K562 (cell line): ENCODE results near the gene NIFK.

ENCODE experiments used
- CHD4 ChIP-seq: fragments of 200-600 bp; sonication (generic); IDR thresholded peaks from 3 replicates; pipeline ENCODE4 v1.6.1; 2012; ENCODE audit warnings: low read depth, mild to moderate bottlenecking, mixed read lengths, low read length, inconsistent platforms; ENCODE audit not compliant: insufficient read depth, insufficient replicate concordance, poor library complexity, severe bottlenecking
- IRF2 ChIP-seq: sonication (generic); formaldehyde crosslinking; IDR thresholded peaks from 2 replicates; pipeline ENCODE4 v1.8.1; 2022; ENCODE audit warnings: mild to moderate bottlenecking, missing genetic modification reagents
- POLR2A ChIP-seq: fragments of 450-650 bp; conservative IDR thresholded peaks from 2 replicates; pipeline ENCODE4 v1.6.1; 2016
- RBM15 ChIP-seq: fragments of 200-400 bp; formaldehyde crosslinking; IDR thresholded peaks from 2 replicates; pipeline ENCODE4 v1.6.1; 2018; ENCODE audit warnings: mild to moderate bottlenecking, low read length, moderate library complexity; ENCODE audit not compliant: insufficient read depth
- SMARCC2 ChIP-seq: fragments of 450-650 bp; IDR thresholded peaks from 2 replicates; pipeline ENCODE4 v1.6.1; 2017; ENCODE audit warnings: antibody characterized with exemption, moderate library complexity, mild to moderate bottlenecking, low read depth
- STAG1 ChIP-seq: sonication (generic); formaldehyde crosslinking; IDR thresholded peaks from 2 replicates; pipeline ENCODE4 v1.5.0; 2020; ENCODE audit warnings: missing genetic modification reagents, borderline replicate concordance
- YY1 ChIP-seq, 3 experiments: IDR thresholded peaks; 2 replicates each; pipeline ENCODE4 v1.6.1; 2011; ENCODE audit warnings: low read length in 2 of 3, mild to moderate bottlenecking in 2 of 3, moderate library complexity in 2 of 3, borderline replicate concordance in 1 of 3, control low read depth in 1 of 3, low read depth in 1 of 3; ENCODE audit not compliant: insufficient read depth in 3 of 3, insufficient replicate concordance in 2 of 3, control insufficient read depth in 1 of 3, insufficient read length in 1 of 3; ENCODE audit errors: extremely low read depth in 1 of 3
- ZNF57 ChIP-seq: fragments of 450-650 bp; formaldehyde crosslinking; IDR thresholded peaks from 2 replicates; pipeline ENCODE4 v1.4.0; 2020; ENCODE audit warnings: mild to moderate bottlenecking, moderate library complexity
- TF ChIP-seq, protein P1 (sequence below): sonication (generic); formaldehyde crosslinking; IDR thresholded peaks from 2 replicates; pipeline ENCODE4 v1.8.0; 2022; ENCODE audit warnings: mild to moderate bottlenecking, missing genetic modification reagents
- TF ChIP-seq, protein P2 (sequence below), 3 experiments: IDR thresholded peaks in 2 of 3; conservative IDR thresholded peaks in 1 of 3; 2 replicates each; pipeline ENCODE4 v1.5.1; 2011 to 2012; ENCODE audit warnings: low read length in 3 of 3, mild to moderate bottlenecking in 3 of 3, control low read depth in 2 of 3, improper control_type of control experiment in 1 of 3, inconsistent platforms in 1 of 3, low read depth in 1 of 3, mixed read lengths in 1 of 3, moderate library complexity in 1 of 3; ENCODE audit not compliant: insufficient read depth in 2 of 3
- TF ChIP-seq, protein P3 (sequence below): sonication (generic); formaldehyde crosslinking; IDR thresholded peaks from 2 replicates; pipeline ENCODE4 v1.4.0; 2020; ENCODE audit warnings: mild to moderate bottlenecking, missing genetic modification reagents

DNA sequence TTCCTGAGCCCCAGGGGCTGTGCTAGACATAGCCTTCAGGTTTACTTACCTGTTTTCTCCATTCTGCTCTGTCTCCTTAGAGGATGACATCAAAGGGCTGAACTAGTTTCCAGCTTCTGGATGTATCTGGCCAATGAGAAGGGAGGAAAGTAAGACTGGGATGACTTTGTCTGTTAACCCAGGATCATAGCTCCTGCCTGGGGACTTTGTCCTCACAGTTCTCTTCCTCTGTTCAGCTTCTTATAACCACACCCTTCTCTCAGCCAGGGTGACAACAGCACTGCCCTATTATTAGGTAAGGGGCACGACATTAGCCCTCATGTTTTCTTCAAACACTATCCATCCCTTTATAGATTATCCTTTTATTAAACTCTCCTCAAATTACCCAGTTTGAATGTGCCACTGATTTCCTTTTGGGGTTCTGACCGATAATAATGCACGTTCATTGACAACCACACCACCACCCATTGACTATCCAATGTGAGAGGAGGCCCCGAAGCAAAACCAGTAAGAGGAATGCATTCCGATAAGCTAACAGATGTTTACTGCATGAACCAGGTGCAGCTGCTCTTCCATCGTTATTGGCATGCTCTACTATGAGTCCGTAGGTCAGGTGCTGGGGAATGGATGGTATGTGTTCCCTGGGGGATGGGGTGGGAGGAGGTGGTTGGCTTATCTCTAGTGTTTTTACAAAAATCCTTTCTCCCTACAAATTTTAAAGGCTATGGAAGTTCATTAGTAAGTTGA, 42.2 kb upstream of the NIFK start:
- TF ChIP-seq IRF2 (CRISPR knock-in tag) (no peak), STAG1 (CRISPR knock-in tag) (no peak), ZNF57 (no peak), POLR2A (no peak), CHD4 (no peak), YY1 (IDR thresholded peaks at IDR 0.05; ENCODE audit: borderline replicate concordance in 1 of 3, control insufficient read depth in 1 of 3, extremely low read depth in 1 of 3, insufficient read depth in 3 of 3, insufficient read length in 1 of 3, insufficient replicate concordance in 2 of 3, low read depth in 1 of 3, low read length in 2 of 3) (no peak), RBM15 (no peak), SMARCC2 (no peak)
- TF ChIP-seq, protein P1, sequence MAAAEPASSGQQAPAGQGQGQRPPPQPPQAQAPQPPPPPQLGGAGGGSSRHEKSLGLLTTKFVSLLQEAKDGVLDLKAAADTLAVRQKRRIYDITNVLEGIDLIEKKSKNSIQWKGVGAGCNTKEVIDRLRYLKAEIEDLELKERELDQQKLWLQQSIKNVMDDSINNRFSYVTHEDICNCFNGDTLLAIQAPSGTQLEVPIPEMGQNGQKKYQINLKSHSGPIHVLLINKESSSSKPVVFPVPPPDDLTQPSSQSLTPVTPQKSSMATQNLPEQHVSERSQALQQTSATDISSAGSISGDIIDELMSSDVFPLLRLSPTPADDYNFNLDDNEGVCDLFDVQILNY: no peak
- TF ChIP-seq, protein P2, sequence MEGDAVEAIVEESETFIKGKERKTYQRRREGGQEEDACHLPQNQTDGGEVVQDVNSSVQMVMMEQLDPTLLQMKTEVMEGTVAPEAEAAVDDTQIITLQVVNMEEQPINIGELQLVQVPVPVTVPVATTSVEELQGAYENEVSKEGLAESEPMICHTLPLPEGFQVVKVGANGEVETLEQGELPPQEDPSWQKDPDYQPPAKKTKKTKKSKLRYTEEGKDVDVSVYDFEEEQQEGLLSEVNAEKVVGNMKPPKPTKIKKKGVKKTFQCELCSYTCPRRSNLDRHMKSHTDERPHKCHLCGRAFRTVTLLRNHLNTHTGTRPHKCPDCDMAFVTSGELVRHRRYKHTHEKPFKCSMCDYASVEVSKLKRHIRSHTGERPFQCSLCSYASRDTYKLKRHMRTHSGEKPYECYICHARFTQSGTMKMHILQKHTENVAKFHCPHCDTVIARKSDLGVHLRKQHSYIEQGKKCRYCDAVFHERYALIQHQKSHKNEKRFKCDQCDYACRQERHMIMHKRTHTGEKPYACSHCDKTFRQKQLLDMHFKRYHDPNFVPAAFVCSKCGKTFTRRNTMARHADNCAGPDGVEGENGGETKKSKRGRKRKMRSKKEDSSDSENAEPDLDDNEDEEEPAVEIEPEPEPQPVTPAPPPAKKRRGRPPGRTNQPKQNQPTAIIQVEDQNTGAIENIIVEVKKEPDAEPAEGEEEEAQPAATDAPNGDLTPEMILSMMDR (IDR thresholded peaks at IDR 0.05 in 2 of 3, conservative IDR thresholded peaks at IDR 0.05 in 1 of 3; ENCODE audit: insufficient read depth in 2 of 3, low read depth in 1 of 3, low read length in 3 of 3): no peak
- TF ChIP-seq, protein P3, sequence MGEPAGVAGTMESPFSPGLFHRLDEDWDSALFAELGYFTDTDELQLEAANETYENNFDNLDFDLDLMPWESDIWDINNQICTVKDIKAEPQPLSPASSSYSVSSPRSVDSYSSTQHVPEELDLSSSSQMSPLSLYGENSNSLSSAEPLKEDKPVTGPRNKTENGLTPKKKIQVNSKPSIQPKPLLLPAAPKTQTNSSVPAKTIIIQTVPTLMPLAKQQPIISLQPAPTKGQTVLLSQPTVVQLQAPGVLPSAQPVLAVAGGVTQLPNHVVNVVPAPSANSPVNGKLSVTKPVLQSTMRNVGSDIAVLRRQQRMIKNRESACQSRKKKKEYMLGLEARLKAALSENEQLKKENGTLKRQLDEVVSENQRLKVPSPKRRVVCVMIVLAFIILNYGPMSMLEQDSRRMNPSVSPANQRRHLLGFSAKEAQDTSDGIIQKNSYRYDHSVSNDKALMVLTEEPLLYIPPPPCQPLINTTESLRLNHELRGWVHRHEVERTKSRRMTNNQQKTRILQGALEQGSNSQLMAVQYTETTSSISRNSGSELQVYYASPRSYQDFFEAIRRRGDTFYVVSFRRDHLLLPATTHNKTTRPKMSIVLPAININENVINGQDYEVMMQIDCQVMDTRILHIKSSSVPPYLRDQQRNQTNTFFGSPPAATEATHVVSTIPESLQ (CRISPR knock-in tag): no peak
